RPMI8226 (cell line): Measurements from ENCODE around the gene RAB31.
A peak's percentile ranks its signal among the peaks of the same experiment; 100 is the strongest.
"Not testable (repeated sequence)": the region's sequence is repeated elsewhere in the genome, so short reads cannot be mapped to it uniquely, and the experiment has no call there.

ENCODE experiments used
- DNase-seq: peaks from one replicate; pipeline ENCODE4 v3.0.0-alpha.2; 2015

Gene RAB31

GRCh38 chr18:9708057-9708433 lies at the start of gene RAB31:
Gene RAB31, plus strand, starts transcription at chr18:9708301. Its CDS starts 105 bp downstream, at chr18:9708406.
- DNase-seq = no peak

- no peak for DNase-seq
These were observed 48.4 kb upstream of the RAB31 start for GRCh38 chr18:9659499-9660375.

GRCh38 chr18:9661564-9661963 lies 46.5 kb upstream of the RAB31 start:
- DNase-seq = no peak

GRCh38 chr18:9663377-9663776 lies 44.7 kb upstream of the RAB31 start:
- no peak for DNase-seq

GRCh38 chr18:9665314-9665713 lies 42.8 kb upstream of the RAB31 start:
- no peak for DNase-seq

- no peak for DNase-seq
These were observed 41.6 kb upstream of the RAB31 start for GRCh38 chr18:9666548-9666947.

GRCh38 chr18:9669016-9669415 lies 39.1 kb upstream of the RAB31 start:
- no peak for DNase-seq

- no peak for DNase-seq
These were observed 36.9 kb upstream of the RAB31 start for GRCh38 chr18:9671214-9671613.

GRCh38 chr18:9673296-9674251 lies 34.5 kb upstream of the RAB31 start:
- peak; percentile 73 for DNase-seq

GRCh38 chr18:9678216-9678615 lies 29.9 kb upstream of the RAB31 start:
- not testable (repeated sequence) for DNase-seq

- no peak for DNase-seq
These were observed 29.0 kb upstream of the RAB31 start for GRCh38 chr18:9679125-9679524.

GRCh38 chr18:9681217-9681616 lies 26.9 kb upstream of the RAB31 start:
- no peak for DNase-seq

GRCh38 chr18:9682572-9682971 lies 25.5 kb upstream of the RAB31 start:
- no peak for DNase-seq

GRCh38 chr18:9683418-9684396 lies 24.4 kb upstream of the RAB31 start:
- DNase-seq = no peak

GRCh38 chr18:9684881-9685614 lies 23.1 kb upstream of the RAB31 start:
- DNase-seq = no peak

- no peak for DNase-seq
These were observed 22.5 kb upstream of the RAB31 start for GRCh38 chr18:9685615-9685890.

- DNase-seq = no peak
These were observed 19.9 kb upstream of the RAB31 start for GRCh38 chr18:9688036-9688741.

GRCh38 chr18:9689253-9689652 lies 18.8 kb upstream of the RAB31 start:
- no peak for DNase-seq

- DNase-seq = no peak
These were observed 17.5 kb upstream of the RAB31 start for GRCh38 chr18:9690418-9691188.

- DNase-seq = no peak
These were observed 16.9 kb upstream of the RAB31 start for GRCh38 chr18:9691235-9691634.

- no peak for DNase-seq
These were observed 13.9 kb upstream of the RAB31 start for GRCh38 chr18:9694174-9694573.
